ENCODE data around the gene PRKD1.

PRKD1 gene

DNA sequence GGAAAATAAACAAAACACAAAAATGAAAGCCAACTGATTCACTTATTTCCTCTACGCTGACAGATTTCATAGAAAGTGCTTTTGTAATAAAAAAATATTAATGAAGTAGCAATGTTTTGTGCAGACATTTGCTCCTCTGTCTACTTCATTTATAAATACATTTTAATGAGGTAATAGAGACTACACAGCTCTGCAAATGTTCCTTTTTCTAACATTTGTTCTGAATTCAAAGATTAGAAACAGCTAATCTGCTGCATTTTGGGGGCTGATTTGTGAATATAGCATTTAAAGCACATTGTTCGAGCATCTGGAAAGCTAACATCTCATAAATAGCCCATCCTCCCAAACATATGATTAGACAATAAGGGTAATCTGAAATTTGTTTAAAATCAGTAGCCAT, 97.8 kb downstream of the PRKD1 start:
- no peak for DNase-seq

DNA sequence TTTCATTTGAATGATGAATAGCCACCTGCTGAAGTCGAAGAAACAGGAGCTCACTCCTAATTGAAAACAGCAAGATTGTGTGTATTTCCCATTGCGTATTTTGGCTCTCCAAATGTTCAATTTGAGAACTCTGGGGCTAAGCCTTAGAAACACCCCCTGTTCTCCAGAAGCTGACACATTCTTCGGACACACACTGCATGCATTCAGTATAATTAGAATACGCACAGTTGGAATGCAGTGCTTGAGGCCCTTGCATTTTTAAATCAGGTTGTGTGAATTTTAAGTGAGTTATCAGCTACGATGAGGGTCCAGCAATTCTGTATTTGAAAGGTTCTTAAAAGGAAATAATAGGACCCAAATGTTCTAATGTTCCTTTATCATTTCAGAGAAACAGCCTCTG, 103.8 kb downstream of the PRKD1 start:
- DNase-seq, result no peak

DNA sequence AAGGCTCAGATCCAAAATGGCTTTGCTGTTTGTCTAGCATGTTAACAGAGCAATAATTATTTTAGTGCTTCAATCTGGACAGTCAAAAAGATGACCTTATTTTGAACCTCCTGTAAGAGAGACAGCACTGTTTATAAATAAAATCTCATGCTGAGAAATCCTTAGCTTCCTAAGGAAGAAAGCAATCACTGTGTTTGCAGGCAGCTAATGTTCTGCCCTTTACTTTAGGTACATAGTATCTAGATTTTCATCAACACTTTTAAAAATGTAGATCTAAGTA, 105.3 kb downstream of the PRKD1 start:
- DNase-seq, result no peak

DNA sequence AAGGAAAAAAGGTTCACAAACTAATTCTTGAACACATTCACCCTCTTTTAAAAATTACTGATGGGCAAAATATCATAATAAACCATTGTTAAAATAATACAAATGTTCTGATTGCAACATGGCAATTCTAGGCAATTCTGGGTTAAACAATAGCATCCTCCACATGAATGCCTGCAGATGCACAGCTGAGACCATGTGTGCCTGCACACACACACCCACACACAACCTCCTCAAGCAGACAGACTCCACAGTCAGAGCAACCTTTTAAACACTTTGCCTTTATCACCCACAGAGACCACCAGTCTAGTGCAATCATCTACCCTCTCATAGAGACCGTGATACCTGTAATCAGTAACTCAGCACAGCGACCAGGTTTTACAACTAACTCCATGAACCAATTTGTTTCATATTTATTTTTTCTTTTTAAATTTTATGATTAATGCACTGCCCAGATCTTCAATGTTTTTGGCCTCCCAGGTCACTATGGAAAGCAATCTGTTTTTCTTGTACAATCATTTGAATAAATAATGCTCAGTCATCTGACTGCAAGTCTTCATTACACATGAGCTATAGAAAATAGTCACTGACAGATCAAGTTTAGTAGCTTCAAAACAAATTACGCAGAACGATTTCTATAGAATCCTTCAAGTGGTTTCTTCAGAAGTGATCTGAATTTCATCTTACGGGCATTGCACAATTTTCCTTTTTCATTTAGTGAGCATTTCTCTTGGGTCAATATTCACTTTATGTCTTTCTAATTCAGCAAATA, 105.8 kb downstream of the PRKD1 start:
- DNase-seq, result no peak

DNA sequence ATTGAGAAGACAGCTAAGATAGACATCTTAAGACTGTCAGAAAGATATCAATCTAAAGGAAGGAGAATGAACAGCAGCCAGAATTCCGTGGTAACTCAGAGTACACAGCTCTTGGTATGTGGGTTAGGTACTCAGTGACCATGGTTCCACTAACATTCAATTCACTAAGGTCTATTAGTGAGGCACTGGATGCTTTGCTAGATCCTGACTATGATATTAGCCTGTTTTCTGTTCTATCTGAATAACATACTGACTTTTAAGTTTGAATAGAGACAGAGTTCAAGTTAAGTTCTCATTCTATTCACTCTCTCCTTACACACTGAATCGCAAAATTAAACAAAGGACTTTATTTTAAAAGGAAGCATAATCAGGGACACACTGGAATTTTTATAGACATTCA, 106.4 kb downstream of the PRKD1 start:
- DNase-seq, result no peak

DNA sequence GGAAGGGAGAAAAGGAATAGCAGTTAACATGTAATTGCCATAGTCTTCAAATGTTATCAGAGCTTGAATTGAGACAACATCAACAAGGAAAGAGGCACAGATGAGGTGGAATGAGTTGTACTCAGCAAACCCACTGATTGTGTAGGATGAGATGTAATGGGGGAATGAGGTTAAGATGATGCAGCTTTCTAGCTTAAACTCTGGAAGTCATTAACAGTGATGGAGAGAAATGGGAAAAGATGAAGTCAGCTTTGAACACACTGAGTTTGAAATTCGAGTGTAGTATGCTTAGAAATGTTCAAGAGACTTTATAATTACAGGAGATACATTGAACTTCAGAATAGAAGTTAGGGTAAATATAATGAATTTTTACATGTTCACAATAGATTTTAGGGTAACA, 106.9 kb downstream of the PRKD1 start:
- DNase-seq, result no peak

DNA sequence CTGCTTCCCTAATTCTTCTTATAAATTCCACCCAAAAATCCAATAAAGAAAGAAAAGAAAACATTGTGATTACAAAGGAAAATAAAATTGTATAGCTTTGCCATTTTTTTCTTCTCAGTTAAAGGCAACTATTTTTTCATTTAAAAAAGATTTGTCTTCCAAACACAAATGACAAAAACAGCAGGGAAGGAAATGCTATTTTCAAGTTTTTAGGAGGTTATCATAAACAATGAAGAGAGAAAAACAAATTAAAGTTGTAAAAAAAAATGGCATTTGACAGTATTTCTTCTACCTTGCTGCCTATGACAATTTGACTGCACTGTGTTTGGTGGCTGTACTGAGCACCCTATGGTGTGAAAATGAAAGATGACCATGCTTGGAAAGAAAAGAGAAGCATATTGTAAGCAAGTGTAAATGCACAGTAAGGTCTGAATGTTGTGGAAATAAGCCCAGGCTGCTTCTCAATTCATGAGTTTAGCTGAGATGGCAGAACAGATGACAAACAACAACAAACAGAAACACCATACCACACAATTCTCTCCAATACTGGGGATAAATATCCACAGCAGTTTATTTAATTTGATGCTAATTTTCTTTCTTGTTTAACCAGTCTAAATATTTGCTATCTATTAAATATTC, 109.8 kb downstream of the PRKD1 start:
- no peak for DNase-seq

DNA sequence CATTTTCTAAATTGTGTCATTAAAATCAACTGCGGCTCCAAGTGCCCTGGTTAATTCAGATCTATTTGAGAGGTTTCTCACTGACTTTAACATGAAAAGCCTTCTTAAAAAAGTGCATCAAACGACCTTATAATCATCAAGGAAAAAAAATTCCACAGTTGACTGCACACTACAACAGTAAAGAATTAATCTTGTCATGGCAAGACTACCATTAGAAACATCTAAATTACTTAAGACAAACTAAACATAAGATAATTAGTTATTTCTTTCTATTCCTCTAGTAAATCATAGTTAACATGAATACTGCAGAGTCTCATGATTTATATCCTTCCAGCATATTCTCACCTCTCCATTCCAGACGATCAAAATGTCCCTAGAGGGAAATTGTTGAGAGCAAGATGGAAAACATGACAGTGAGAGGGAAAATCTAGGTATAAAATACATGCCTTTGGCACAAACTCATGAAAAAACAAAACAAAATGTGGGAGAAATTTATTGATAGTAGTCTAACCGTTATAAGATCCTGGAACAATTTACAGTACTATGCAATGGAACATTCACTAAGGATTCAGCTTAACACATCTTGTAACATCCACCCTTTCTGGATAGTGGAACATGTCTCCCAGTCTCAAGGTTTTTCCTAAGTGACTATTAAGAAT, 112.5 kb downstream of the PRKD1 start:
- DNase-seq, result no peak

DNA sequence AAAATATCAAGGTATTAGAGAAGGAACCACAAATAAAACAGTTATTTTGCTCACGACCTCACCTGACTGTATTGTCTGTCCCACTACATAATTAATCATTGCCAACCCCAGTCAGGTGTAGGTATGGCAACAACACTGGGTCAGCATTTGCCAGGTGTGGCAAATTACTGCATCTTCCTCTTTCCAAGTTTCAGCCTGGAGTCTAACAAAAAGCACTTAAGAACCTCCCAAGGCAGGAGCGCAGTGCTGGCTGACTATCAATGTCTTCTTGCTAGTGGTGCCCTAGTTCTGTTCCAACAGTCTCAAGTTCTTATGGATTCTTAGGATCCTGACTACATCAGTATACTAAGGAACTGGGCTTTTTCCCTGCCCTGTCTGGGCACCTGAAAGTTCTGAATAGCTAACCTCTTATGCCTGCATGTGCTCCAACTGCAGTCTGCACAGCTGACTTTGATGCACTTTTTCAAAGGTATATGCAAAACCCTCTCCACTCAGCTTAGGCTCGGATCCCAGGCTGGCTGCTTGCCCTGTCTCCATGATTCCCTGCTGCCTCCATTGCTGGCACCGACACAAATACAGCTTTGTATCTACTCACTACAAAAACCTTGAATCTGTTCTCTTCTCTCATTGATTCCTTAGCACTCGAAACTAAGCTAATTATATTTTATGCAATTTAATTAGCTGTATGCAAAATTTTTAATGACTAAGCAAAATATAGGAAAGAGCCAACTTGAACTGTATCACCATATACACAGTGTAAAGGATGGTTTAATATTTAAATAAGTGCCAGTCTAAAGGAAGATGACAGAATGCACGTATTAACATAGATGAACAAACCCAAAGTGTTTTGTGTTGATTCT, 113.3 kb downstream of the PRKD1 start:
- no peak for DNase-seq

DNA sequence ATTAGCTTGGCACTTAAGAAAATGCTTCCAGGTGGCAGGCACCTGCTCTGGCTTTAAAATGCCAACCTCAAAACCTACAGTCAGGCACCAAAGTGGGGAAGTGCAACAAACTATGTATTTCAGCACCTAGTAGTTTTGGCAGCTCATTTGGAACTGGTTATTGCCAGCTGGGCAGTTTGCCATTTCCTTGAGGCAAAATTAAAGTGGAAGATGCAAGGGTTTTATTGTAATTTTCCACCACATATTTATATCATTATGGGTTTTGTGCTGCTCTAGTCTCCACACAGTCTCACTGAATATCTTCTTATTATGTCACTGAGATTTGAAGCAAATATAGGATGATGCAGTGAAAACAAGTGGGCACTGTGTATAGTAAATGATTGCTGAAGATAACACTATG, 117.0 kb downstream of the PRKD1 start:
- peak; percentile 45 for DNase-seq

DNA sequence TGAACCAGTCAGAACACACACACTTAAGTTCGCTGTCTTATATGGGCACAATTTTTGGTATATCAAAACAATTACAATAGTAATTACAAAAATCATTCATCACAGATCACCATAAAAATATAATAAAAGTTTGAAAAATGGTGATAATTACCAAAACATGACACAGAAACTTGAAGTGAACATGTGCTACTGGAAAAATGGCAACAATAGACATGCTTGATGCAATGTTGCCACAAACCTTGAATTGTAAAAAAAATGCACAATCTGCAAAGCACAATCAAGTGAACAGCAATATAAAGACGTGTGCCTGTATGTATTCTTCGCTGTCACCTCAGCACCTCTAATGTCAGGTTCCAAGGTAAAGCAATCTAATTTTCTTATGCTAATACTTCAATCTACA, 117.6 kb downstream of the PRKD1 start:
- no peak for DNase-seq

DNA sequence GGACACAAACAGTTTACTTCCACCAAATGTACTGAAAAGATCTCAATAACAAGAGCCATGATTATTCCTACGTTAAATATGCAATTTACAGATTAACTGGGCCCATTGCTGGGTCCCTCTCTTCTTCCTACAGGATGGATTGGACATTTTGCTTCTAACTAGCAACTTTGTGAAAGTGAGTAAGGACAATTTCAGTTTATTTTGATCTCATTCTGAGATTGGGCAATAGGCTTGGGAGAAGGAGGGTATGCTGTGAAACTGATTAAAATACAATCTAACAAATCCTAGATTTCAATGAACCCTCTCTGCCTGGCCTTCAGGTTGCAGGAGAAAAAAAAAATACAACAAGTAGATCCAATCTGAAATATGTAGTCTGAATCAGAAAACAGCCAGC, 121.5 kb downstream of the PRKD1 start:
- no peak for DNase-seq

DNA sequence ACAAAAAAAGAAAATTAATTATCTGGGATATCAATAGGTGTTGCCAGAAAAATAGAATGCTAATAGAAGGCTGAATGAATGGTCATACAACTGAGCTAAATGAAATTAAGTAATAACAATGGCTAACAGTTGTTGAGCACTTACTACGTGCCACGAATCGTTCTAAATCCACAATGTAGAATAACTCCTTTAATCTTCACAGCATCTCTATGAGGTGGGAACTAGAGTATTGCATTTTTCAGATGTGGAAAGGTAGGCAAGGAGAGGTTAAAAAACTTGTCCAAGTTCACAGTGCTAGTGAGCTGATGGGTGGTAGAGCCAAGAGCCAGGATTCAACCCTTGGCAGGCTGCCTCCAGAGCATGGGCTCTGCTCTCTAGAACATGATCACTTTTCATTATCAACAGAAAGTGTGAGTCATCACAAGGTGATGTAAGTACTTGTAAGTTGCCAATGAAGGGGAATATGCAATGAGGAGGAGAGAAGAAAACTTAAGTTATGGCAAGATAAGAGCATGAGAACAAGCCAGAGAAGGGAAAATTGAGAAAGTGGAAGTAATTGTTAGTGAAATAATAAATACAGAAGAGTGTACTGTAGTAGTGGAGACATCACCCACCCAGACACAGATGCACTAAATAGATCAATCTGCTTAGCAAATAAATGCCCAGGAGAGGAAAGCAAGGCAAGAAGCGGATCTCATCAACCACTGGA, 122.1 kb downstream of the PRKD1 start:
- DNase-seq, result peak; percentile 84

DNA sequence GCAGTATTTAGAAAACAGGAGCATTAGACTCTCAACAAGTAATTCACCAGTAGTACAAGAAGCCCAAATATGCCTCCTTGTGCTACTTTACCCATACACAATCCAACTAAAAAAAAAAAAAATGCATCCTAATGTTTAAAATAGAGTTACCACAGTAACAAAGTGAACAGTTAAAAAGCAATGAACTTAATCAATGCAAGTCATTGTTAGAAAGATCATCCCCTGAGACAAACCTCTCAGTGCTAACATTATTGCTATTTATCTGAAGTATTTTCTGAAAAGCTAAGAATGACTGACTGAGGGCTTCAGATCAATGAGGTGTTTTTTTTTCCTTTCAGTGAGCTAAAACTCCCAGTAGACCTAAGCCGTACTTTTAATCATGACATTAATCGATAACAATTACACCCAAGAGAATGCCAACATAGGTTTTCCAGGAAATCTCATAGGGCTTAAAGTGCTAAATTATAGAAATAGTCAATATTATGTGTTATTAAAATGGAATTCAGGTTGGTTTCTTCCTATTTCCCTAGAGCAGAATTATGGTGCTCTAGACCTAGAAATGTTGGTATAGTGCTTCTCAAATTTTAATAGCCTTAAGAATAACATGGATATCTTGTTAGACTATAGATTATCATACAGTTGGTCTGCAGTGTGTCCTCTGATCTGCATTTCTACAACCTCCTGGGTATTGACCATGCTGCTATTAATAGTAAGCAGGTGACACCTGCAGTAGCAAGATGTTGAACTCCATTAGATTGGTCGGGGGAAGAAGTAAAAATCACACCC, 123.0 kb downstream of the PRKD1 start:
- no peak for DNase-seq

DNA sequence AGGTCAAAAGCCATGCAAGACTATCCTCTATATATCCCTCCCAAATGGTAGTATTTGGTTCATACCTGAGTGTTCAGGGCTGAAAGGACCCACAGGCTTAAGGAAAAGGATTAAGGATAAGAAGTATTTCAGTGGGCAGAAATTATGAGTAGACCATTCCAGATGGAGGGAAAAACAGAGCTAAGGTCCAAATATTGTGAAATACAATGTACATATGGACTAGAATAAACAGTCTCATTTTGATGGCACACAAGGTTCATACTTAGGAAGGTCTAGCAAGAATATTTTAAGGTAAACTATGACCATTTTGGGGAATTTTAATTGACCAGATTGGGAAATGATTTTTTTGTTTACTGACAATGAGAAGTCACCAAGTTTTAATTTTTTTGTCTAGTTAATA, 124.6 kb downstream of the PRKD1 start:
- no peak for DNase-seq

DNA sequence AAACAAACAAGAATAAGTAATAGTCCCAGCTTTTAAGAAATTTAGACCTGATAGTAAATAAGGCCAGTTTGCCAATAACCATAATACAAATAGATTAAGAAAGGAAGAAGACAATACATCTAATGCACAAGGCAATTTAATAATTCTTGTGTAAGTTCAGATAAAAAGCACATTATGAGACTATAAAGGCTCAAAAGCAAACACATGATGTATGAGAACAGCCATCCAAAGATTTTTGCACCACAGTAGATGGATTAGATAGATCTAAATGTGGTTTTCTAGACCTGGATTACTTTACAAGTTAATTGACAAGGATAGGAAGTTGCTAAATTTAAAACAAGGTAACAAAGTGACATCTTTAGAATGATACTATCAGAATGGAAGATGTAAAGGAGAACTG, 125.4 kb downstream of the PRKD1 start:
- DNase-seq, result no peak

DNA sequence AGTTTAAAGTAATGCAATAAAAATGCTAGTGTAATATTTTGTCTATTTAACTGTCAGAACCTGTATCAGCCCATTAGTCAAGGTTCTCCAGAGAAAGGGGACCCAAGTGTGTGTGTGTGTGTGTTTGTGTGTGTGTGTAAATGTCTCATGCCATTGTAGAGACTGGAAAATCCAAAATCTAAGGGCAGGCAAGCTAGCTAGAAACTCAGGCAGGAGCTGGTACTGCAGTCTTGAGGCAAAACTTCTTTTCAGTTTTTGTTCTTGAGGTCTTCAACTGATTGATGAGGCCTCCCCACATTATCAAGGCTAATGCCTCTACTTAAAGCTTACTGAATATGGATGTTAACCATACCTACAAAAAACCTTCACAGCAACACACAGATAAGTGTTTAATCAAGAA, 126.7 kb downstream of the PRKD1 start:
- DNase-seq, result no peak

DNA sequence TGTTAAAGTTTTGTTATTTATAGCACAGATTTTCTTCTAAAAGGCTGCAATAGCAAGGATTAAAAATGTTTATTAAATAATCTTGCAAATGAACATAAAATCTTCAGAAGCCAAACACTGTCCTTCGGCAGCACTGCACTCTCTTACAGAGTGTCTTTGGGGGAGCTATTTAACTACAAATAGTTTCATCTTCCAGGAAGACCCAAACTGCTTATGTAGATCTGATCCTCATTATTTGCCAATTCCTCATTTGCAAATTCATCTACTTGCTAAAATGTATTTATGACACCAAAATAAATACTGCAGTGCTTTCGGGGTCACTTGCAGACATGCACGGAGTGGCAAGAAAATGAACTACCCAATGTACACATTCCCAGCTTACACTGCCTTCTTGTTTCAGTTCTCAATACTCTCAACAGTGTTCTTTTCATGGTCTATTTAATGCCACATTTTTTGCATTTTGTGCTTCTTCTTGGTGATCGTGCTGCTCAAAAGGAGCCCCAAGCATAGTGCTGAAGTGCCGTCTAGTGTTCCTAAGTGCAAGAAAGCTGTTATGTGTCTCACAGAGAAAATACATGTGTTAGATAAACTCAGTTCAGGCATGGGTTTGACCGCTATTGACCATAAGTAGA, 128.1 kb downstream of the PRKD1 start:
- DNase-seq, result no peak

DNA sequence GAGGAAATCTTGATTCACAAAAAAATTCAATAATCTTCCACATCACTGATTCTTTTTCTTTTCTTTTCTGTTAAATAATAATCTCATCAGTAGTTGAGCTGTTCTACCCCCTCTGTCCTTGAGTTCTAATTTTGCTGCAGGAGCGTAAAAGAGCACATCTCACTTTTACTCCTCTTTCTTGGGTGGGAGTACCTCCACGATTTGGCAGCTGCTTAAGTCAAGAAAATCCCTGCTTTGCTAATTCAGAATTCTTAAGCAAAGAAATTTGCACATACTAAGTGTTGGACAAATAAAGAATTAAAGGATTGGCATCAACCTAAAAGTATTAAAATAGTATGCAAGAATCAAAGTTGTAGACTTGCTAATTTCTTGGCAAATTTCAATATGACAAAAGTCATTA, 128.8 kb downstream of the PRKD1 start:
- DNase-seq, result no peak

DNA sequence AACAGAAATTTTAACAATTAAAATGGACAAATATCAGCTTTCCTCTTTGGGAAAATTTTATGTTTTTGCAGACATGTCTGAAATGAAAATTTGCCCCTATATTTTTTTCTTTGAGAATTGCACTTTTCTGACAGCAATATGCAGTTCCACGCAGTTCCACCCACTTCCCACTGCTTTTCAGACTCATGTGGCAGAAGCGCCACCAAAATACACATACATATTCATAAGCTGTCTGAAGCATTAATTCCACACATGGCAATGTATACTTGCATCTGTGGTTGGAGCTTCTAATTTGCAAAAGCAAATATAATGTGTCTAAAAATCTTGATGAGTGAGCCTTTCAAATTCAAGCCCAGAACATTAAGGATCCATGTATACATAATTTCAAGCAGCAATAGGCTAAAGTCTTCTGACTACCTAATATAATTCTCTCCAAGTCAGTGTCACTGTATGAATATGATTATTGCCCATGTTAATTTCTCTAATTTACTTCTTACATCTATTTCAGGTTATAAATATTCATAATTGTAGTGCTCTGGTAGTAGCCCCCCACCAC, 129.5 kb downstream of the PRKD1 start:
- no peak for DNase-seq

DNA sequence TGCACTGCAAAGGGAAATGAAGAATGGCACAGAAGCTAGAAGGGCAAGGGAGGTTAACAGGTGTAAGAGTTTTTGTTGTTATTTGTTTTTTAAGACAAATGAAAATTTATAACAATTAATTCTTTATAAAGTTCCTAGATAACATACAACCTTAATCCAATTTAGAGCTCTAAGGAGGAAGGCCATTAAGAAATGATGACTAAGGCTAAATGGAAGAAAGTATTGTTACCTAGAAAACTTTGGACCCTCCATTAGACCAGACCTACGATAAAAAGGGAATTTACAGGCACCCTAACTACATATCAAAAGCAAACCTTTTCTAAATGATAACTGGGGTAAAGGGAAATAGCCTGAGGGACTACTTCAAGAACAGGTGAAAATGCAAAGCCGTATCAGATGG, 130.8 kb downstream of the PRKD1 start:
- no peak for DNase-seq

Measured in EL (cell line).